ENCODE data around the gene HGS. TPM values are rescaled to one million over a fixed set of nuclear protein-coding genes. Genes with fewer than 3 reads are reported as not detected.

HGS gene
- total RNA-seq, 2 donors from 2014 or later, result 60.7 to 66.9 TPM

DNA sequence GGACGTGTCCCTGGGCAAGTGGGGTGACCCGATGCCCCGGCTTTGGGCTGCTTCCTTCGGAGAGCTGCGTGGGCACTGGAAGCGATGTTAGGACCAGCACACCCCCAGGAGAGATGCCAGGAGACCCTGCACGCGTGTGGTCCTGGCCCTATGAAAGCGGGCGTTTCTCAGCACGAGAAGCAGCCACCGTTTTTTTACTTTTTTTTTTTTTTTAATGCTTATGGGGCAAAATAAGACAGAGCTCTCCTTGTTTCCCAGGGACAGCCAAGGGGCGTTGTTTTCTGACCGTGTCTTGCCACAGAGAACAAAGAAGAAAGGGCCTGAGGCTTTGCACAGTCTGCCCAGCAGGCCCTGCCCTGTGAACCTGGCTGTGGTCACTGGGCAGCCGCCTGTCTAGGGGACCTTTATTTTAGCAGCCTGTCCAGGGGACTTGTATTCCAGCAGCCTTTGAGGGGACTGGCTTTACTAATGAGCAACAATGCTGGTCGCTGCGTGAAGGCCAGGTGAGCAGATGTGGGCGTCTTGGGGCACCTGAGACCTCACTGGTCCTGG lies 29.3 kb downstream of the HGS start:
- 12 to 14% methylated on average over 14 to 18 of the region's 18 CpGs for WGBS, 2 donors
- H3K27ac ChIP-seq, result peak overlapping the region; percentile 91 to 95 (median 94)
- ATAC-seq, result peak; percentile 5

GRCh38 chr17:81713556-81714411 lies 30.0 kb downstream of the HGS start:
- Histone ChIP-seq H3K4me1 (peaks cover 54% of the 10 kb centered on the region), H3K4me3 (peak overlapping the region; percentile 20 to 58), H3K27me3 (no peaks in the 10 kb centered on the region), H3K27ac (peak overlapping the region; percentile 68 to 95 (median 92)), H3K9me3 (no peaks in the 10 kb centered on the region), H3K36me3 (replicated peaks in 1 of 2; ENCODE audit: insufficient read depth in 1 of 2, low read depth in 2 of 2) (peaks cover 0 to 3% of the 10 kb centered on the region in 2 donors)
- WGBS, 2 donors, result 29% methylated on average over 17 to 36 of the region's 36 CpGs
- TF ChIP-seq POLR2A (IDR thresholded peaks at IDR 0.05), result no peak
- TF ChIP-seq, protein P1, sequence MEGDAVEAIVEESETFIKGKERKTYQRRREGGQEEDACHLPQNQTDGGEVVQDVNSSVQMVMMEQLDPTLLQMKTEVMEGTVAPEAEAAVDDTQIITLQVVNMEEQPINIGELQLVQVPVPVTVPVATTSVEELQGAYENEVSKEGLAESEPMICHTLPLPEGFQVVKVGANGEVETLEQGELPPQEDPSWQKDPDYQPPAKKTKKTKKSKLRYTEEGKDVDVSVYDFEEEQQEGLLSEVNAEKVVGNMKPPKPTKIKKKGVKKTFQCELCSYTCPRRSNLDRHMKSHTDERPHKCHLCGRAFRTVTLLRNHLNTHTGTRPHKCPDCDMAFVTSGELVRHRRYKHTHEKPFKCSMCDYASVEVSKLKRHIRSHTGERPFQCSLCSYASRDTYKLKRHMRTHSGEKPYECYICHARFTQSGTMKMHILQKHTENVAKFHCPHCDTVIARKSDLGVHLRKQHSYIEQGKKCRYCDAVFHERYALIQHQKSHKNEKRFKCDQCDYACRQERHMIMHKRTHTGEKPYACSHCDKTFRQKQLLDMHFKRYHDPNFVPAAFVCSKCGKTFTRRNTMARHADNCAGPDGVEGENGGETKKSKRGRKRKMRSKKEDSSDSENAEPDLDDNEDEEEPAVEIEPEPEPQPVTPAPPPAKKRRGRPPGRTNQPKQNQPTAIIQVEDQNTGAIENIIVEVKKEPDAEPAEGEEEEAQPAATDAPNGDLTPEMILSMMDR (IDR thresholded peaks at IDR 0.05), result peak in 1 of 7 experiments; percentile 2
- intact Hi-C loops (cut with DNase I), result no loop called here
- peak; percentile 12 for ATAC-seq
- peak; percentile 53 to 71 (median 64) for DNase-seq

More for the DNA sequence above, 29.3 kb downstream of the HGS start:
- peak in 3 of 4 donors; percentile 38 to 54 (median 53) for DNase-seq
- intact Hi-C loops (cut with DNase I), result no loop called here
- Histone ChIP-seq H3K4me1 (peaks cover 54% of the 10 kb centered on the region), H3K4me3 (peak overlapping the region; percentile 45 to 58), H3K36me3 (replicated peaks in 1 of 2; ENCODE audit: insufficient read depth in 1 of 2, low read depth in 2 of 2) (peaks cover 0 to 3% of the 10 kb centered on the region in 2 donors), H3K27me3 (no peaks in the 10 kb centered on the region), H3K9me3 (no peaks in the 10 kb centered on the region)
- TF ChIP-seq POLR2A (IDR thresholded peaks at IDR 0.05), result no peak
- TF ChIP-seq, protein P1 (IDR thresholded peaks at IDR 0.05), result no peak

DNA sequence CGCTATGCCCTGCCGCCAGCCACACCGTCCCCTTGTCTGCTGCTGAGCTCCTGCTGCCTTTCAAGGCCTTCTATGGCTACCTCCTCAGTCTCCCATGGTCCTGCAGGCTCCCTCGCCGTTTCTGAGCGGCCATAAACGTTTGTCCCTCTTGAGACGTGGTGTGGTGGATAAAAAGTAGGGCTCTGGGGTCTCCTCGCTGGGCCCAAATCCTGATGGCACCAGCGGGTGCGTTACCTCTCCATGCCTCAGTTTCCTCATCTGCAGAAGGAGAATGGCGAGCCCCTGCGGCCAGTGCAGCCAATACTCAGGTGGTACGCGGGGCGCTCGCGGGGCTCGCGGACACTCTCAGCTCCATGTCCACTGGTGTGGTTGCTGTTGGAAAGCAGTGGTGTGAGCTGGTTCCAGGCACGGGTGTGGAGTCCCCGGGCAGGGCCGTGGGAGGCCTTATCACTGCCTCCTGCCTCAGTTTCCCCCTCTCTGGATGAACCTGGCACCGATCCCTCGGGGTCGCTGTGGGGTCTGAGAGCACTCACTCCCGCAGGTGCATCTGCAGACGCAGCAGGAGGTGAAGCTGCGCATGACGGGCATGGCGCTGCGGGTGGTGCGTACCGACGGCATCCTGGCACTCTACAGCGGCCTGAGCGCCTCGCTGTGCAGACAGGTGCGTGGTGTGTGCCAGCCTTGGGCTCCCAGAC lies 30.7 kb downstream of the HGS start:
- intact Hi-C loops (cut with DNase I), result no loop called here
- Histone ChIP-seq H3K27ac (peak overlapping the region; percentile 68 to 95 (median 92)), H3K9me3 (no peaks in the 10 kb centered on the region), H3K27me3 (no peaks in the 10 kb centered on the region), H3K4me3 (no peak overlapping the region), H3K4me1 (peaks cover 54% of the 10 kb centered on the region), H3K36me3 (replicated peaks in 1 of 2; ENCODE audit: insufficient read depth in 1 of 2, low read depth in 2 of 2) (peaks cover 0 to 3% of the 10 kb centered on the region in 2 donors)
- WGBS, 2 donors, result 83 to 86% methylated on average over 23 to 39 of the region's 39 CpGs
- no peak for ATAC-seq
- TF ChIP-seq, protein P1 (IDR thresholded peaks at IDR 0.05), result no peak
- TF ChIP-seq POLR2A (IDR thresholded peaks at IDR 0.05), result no peak
- no peak for DNase-seq

DNA sequence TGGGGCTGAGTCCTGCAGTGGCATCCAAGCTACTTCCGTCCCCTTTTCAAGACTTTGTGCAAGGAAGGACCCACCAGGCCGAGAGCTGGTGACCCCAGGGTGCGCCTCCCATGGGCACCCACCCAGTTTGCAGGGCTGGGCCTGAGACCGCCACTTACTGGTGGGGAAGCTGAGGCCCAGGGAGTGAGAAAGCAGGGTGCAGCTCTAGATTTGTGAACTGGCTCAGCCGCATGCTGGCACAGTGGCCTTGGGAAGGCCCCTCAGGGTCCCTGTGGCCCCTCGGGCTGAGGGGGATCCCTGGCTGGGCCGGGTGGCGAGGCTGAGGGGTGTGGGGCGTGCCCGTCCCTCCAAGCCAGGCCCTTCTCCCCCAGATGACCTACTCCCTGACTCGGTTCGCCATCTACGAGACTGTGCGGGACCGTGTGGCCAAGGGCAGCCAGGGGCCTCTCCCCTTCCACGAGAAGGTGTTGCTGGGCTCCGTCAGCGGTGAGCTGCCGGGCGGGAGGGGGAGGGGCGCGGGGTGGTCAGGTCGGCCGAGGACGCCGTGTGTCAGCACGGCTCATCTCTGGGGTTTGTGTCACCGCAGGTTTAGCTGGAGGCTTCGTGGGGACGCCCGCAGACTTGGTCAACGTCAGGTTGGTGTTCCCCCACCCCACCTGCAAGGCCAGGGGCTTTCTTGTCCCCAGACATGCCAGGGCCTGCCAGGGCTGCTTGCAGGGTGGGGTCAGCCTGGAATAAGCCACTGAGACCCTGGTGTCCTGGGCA lies 31.5 kb downstream of the HGS start:
- no peak overlapping the region for H3K27ac ChIP-seq
- no peak for ATAC-seq
- H3K27me3 ChIP-seq, result no peaks in the 10 kb centered on the region
- H3K36me3 ChIP-seq (replicated peaks in 1 of 2; ENCODE audit: insufficient read depth in 1 of 2, low read depth in 2 of 2), result peaks cover 0 to 3% of the 10 kb centered on the region in 2 donors
- H3K4me1 ChIP-seq, result peaks cover 48% of the 10 kb centered on the region
- intact Hi-C loops (cut with DNase I), result no loop called here
- no peak overlapping the region for H3K4me3 ChIP-seq
- no peaks in the 10 kb centered on the region for H3K9me3 ChIP-seq
- WGBS, 2 donors, result 87% methylated on average over 6 to 27 of the region's 32 CpGs
- TF ChIP-seq, protein P1 (IDR thresholded peaks at IDR 0.05), result no peak
- no peak for TF ChIP-seq POLR2A (IDR thresholded peaks at IDR 0.05)
- no peak for DNase-seq

All from body of pancreas (tissue), 4 donors.